ENCODE measurements around the gene GNLY.

GNLY gene

DNA sequence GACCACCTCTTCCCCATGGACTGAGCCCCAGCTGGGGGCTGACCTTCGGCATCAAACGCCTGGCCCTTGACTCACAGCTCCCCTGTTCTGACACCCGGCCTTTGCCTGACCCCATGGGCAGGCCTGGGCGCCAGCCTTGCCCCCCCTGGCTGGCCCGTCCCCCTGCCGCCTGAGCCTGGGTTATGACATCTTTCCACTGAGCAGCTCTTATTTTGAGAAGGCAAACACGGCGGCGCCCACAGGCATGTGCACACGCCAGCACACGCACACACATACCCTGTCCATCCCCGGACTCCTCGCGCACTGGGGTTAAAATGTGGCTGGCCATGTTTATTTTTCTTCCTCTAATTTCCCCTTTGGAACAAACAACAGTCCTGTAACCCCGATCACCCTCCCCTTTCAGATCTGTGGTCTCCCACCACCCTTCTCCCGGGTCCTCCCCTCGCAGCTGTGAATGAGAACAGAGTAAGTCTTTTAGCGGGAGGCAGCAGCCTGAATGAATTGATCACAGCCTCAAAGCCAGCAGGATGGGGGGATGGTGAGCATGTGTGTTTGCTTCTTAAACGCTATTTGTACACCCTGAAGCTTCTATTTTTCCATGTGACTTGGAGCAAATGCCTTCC is 47.8 kb downstream of the GNLY start:
- no peak overlapping the region for H2AFZ ChIP-seq (ENCODE audit: low read depth, low read length)
- TF ChIP-seq EZH2phosphoT487 (IDR thresholded peaks at IDR 0.05; ENCODE audit: low read depth), result no peak
- TF ChIP-seq, protein P1, sequence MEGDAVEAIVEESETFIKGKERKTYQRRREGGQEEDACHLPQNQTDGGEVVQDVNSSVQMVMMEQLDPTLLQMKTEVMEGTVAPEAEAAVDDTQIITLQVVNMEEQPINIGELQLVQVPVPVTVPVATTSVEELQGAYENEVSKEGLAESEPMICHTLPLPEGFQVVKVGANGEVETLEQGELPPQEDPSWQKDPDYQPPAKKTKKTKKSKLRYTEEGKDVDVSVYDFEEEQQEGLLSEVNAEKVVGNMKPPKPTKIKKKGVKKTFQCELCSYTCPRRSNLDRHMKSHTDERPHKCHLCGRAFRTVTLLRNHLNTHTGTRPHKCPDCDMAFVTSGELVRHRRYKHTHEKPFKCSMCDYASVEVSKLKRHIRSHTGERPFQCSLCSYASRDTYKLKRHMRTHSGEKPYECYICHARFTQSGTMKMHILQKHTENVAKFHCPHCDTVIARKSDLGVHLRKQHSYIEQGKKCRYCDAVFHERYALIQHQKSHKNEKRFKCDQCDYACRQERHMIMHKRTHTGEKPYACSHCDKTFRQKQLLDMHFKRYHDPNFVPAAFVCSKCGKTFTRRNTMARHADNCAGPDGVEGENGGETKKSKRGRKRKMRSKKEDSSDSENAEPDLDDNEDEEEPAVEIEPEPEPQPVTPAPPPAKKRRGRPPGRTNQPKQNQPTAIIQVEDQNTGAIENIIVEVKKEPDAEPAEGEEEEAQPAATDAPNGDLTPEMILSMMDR (IDR thresholded peaks at IDR 0.05; ENCODE audit: low read depth, low read length), result no peak
- no peaks in the 10 kb centered on the region for H3K9me3 ChIP-seq (ENCODE audit: insufficient read depth, low read length)
- H3K27me3 ChIP-seq (ENCODE audit: low read depth, low read length), result peaks cover 77% of the 10 kb centered on the region
- H3K4me3 ChIP-seq (ENCODE audit: low read length), result no peak overlapping the region
- no peak overlapping the region for H3K27ac ChIP-seq (ENCODE audit: low read length)
- H3K4me1 ChIP-seq (ENCODE audit: low read length), result peaks cover 4% of the 10 kb centered on the region; the same call in 1 of the 2 replicates
- H4K20me1 ChIP-seq (ENCODE audit: insufficient read depth, low read length), result no peaks in the 10 kb centered on the region
- H3K79me2 ChIP-seq (ENCODE audit: low read length), result no peaks in the 10 kb centered on the region
- H3K36me3 ChIP-seq (replicated peaks; ENCODE audit: low read depth, low read length), result no peaks in the 10 kb centered on the region
- H3K9ac ChIP-seq (ENCODE audit: low read length), result no peak overlapping the region
- H3K4me2 ChIP-seq (ENCODE audit: low read length), result no peak overlapping the region

DNA sequence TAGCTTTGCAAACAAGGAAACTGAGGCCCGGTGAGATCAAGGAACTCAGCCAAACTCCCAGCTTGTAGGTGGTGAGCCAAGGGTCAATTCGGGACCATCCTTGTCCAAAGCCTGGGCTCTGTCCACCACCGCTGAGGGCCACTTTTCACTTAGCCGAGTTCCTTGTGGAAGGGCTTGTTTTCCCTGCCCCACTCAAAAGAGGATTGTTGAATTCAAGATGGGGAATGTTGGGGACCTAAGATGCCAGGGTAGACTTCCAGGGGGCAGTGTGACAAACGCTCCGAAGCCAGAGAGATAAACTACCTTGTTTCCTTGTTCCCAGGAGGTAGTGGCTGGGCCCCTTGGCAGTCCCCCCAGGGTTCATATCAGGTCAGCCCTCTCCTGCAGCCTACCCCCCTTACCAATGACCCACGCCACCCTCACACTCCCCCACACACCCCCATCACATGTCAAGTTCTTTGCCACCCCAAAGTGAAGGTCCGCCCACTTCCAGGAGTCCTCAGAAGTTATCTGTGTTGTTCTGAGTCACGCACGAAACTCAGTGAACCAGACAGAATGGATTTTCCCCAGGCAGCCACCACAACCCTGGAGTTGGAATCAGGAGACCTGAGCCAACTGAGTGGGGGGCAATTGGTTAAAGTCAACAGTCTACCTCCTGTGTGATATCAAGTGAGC is 49.3 kb downstream of the GNLY start:
- Histone ChIP-seq H3K4me2 (ENCODE audit: low read length) (no peak overlapping the region), H3K4me1 (ENCODE audit: low read length) (peaks cover 12% of the 10 kb centered on the region), H3K27ac (ENCODE audit: low read length) (no peak overlapping the region), H3K27me3 (ENCODE audit: low read depth, low read length) (peaks cover 73% of the 10 kb centered on the region), H4K20me1 (ENCODE audit: insufficient read depth, low read length) (no peaks in the 10 kb centered on the region), H3K4me3 (ENCODE audit: low read length) (no peak overlapping the region), H2AFZ (ENCODE audit: low read depth, low read length) (no peak overlapping the region), H3K79me2 (ENCODE audit: low read length) (no peaks in the 10 kb centered on the region), H3K36me3 (replicated peaks; ENCODE audit: low read depth, low read length) (no peaks in the 10 kb centered on the region), H3K9ac (ENCODE audit: low read length) (no peak overlapping the region), H3K9me3 (ENCODE audit: insufficient read depth, low read length) (no peaks in the 10 kb centered on the region)
- TF ChIP-seq, protein P1 (IDR thresholded peaks at IDR 0.05; ENCODE audit: low read depth, low read length), result no peak
- TF ChIP-seq EZH2phosphoT487 (IDR thresholded peaks at IDR 0.05; ENCODE audit: low read depth), result no peak

DNA sequence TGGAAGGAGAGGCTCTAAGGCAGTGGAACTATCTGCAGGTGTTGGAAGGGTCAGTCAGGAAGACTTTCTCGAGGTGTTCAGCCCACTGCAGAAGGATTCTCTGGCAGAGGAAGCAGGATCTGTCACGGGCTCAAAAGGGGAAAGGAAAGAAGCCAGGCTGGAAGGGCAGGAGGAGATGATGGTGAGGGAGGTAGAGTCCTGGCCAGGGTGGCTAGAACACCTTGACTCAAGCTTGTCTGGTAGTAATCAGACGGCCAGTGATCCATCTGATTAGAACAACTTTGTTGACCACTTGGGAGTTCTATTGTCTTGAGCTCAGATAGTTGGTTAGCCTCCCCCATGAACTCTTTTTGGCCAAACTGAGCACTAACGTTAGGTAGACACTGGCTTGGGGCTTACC is 49.9 kb downstream of the GNLY start:
- TF ChIP-seq, protein P1 (IDR thresholded peaks at IDR 0.05; ENCODE audit: low read depth, low read length), result no peak
- TF ChIP-seq EZH2phosphoT487 (IDR thresholded peaks at IDR 0.05; ENCODE audit: low read depth), result no peak
- Histone ChIP-seq H3K4me3 (ENCODE audit: low read length) (no peak overlapping the region), H3K9ac (ENCODE audit: low read length) (no peak overlapping the region), H3K27ac (ENCODE audit: low read length) (no peak overlapping the region), H4K20me1 (ENCODE audit: insufficient read depth, low read length) (no peaks in the 10 kb centered on the region), H3K4me2 (ENCODE audit: low read length) (no peak overlapping the region), H3K4me1 (ENCODE audit: low read length) (peaks cover 16% of the 10 kb centered on the region), H3K36me3 (replicated peaks; ENCODE audit: low read depth, low read length) (no peaks in the 10 kb centered on the region), H3K27me3 (ENCODE audit: low read depth, low read length) (peaks cover 70% of the 10 kb centered on the region), H3K79me2 (ENCODE audit: low read length) (no peaks in the 10 kb centered on the region), H2AFZ (ENCODE audit: low read depth, low read length) (no peak overlapping the region), H3K9me3 (ENCODE audit: insufficient read depth, low read length) (no peaks in the 10 kb centered on the region)

DNA sequence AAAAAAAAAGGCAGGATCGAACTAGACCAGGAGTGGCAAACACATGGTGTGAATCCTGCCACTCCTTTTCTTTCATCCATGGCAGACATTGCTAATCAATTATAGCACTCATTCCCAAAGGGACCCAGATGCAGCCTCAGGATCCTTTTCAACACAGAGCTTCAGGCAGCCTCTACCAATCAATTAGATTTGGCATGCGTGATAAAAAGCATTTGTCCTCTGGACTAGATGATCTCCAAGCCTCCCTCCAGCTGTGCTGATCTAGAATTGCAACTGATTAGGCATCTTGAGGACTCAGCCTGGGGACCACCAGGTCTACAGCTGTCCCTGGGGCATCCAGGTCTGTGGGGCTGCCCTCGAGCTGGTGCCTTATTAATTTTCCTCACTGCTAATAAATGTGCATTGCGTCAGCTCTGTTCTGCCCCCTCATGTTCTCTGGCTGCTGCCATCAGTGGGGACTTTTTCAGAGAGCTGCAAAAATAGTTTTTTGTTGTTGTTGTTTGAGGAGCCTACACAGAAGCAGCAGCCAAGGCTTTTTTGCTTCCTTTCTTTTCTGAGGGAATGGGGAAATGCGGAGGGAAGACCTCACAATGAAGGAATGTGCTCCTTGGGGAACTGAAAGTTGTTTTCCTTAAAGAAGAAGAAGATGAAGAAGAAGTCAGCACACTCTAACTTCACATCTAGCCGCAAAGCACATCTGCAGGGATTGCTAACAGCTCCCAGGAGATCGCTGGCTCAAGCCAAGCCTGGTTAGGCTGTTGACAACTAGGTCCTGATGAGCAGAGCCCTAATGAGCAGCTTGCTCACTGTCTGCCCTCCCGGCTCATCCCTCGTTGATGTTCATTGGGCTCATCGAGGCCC is 50.8 kb downstream of the GNLY start:
- H3K4me1 ChIP-seq (ENCODE audit: low read length), result peaks cover 16% of the 10 kb centered on the region
- H2AFZ ChIP-seq (ENCODE audit: low read depth, low read length), result no peak overlapping the region
- no peak overlapping the region for H3K4me2 ChIP-seq (ENCODE audit: low read length)

More for the DNA sequence above, 50.8 kb downstream of the GNLY start:
- Histone ChIP-seq H3K9me3 (ENCODE audit: insufficient read depth, low read length) (no peaks in the 10 kb centered on the region), H3K79me2 (ENCODE audit: low read length) (no peaks in the 10 kb centered on the region), H3K9ac (ENCODE audit: low read length) (no peak overlapping the region), H4K20me1 (ENCODE audit: insufficient read depth, low read length) (no peaks in the 10 kb centered on the region), H3K27ac (ENCODE audit: low read length) (no peak overlapping the region), H3K4me3 (ENCODE audit: low read length) (no peak overlapping the region), H3K36me3 (replicated peaks; ENCODE audit: low read depth, low read length) (no peaks in the 10 kb centered on the region), H3K27me3 (ENCODE audit: low read depth, low read length) (peaks cover 62% of the 10 kb centered on the region)
- TF ChIP-seq EZH2phosphoT487 (IDR thresholded peaks at IDR 0.05; ENCODE audit: low read depth), result no peak
- TF ChIP-seq, protein P1 (IDR thresholded peaks at IDR 0.05; ENCODE audit: low read depth, low read length), result no peak

All from OCI-LY3 (cell line).